H1 (cell line): ENCODE data around the gene ARAP3. TPM values are rescaled to one million over a fixed set of nuclear protein-coding genes. Genes with fewer than 3 reads are reported as not detected.

Source experiments
- CHD1 ChIP-seq: IDR thresholded peaks from 2 replicates; pipeline ENCODE4 v1.6.1; 2012; ENCODE audit warnings: low read depth, low read length, improper control_type of control experiment
- EZH2 ChIP-seq: fragments of 200-600 bp; sonication (generic); IDR thresholded peaks from 2 replicates; pipeline ENCODE4 v1.7.1; 2012; ENCODE audit warnings: low read depth, mild to moderate bottlenecking, moderate library complexity, low read length, inconsistent platforms; ENCODE audit not compliant: severe bottlenecking
- JUND ChIP-seq: IDR thresholded peaks from 2 replicates; pipeline ENCODE4 v1.6.1; 2011; ENCODE audit warnings: mild to moderate bottlenecking, improper control_type of control experiment, low read length
- KDM4A ChIP-seq: IDR thresholded peaks from one replicate; pipeline ENCODE4 v1.7.1; 2012; ENCODE audit warnings: low read depth, mild to moderate bottlenecking, moderate library complexity, low read length, inconsistent platforms; ENCODE audit not compliant: severe bottlenecking
- KDM5A ChIP-seq: fragments of 200-600 bp; IDR thresholded peaks from 2 replicates; pipeline ENCODE4 v1.7.1; 2012; ENCODE audit warnings: mild to moderate bottlenecking, low read length, inconsistent platforms, mixed read lengths
- polyA plus RNA-seq, 7 experiments: library from polyadenylated mRNA; depleted of rRNA in 3 of 7; stranded (reverse) in 5 of 7; unstranded in 2 of 7; fragments of >200 nt in 5 of 7; fragments of 200-250 nt in 2 of 7; gene quantifications; 1 replicate in 5 of 7; 2 replicates in 1 of 7; 4 replicates in 1 of 7; pipeline versions ENCODE4 v1.2.1 to v1.2.3, GENCODE V29; 2011 to 2013; ENCODE audit warnings: missing spikeins in 2 of 7, mixed read lengths in 2 of 7
- total RNA-seq: library from RNA; stranded (reverse); fragmentation: NEBNext Ultra II Directional; extraction: Animal tissue kit (Norgen Biotek cat#: 25700); gene quantifications from 2 replicates; pipeline ENCODE4 v1.2.1, GENCODE V29; 2021

The ARAP3 gene
- total and polyA plus RNA-seq, 2 of the 8 experiments (the other 6 are each of a cell fraction or from before 2014, with no cell fraction given) = 14.4 to 48.6 TPM

- TF ChIP-seq KDM5A (no peak), KDM4A (peak; percentile 89), EZH2 (no peak), JUND (no peak), CHD1 (no peak)
Measured at GRCh38 chr5:141681695-141682641, at the start of gene ARAP3 (continued).
